GM18502 (cell line): ENCODE results near the gene BBC3.
A peak's percentile ranks its signal among the peaks of the same experiment; 100 is the strongest.
"Not testable (repeated sequence)": the region's sequence is repeated elsewhere in the genome, so short reads cannot be mapped to it uniquely, and the experiment has no call there.

Source experiments
- ATAC-seq: cut with Tn5 transposase; IDR thresholded peaks from one replicate; pipeline ENCODE4 v1.9.1; 2021; ENCODE audit warnings: mild to moderate bottlenecking; ENCODE audit not compliant: unreplicated experiment, poor library complexity

The BBC3 gene, protein sequence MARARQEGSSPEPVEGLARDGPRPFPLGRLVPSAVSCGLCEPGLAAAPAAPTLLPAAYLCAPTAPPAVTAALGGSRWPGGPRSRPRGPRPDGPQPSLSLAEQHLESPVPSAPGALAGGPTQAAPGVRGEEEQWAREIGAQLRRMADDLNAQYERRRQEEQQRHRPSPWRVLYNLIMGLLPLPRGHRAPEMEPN

DNA sequence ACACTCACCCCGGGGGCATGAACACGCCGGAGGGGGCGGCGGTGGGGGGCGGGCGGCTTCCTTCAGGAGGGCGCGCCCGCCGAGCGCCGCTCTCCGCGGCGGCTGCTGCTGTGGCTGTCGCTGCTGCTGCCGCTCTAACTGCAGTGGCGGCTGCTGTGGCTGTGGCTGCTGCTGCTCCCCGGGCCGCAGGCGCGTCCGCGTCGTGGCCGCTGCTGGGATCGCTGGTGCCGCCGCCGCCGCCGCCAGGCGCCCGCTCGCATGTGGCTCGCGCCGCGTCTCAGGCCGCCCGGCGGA is at the start of gene BBC3:
Gene BBC3, minus strand, starts transcription at position 279 of the 294 bp plus-strand sequence. CDS start 2,768 bp downstream, outside the sequence.
- no peak for ATAC-seq

DNA sequence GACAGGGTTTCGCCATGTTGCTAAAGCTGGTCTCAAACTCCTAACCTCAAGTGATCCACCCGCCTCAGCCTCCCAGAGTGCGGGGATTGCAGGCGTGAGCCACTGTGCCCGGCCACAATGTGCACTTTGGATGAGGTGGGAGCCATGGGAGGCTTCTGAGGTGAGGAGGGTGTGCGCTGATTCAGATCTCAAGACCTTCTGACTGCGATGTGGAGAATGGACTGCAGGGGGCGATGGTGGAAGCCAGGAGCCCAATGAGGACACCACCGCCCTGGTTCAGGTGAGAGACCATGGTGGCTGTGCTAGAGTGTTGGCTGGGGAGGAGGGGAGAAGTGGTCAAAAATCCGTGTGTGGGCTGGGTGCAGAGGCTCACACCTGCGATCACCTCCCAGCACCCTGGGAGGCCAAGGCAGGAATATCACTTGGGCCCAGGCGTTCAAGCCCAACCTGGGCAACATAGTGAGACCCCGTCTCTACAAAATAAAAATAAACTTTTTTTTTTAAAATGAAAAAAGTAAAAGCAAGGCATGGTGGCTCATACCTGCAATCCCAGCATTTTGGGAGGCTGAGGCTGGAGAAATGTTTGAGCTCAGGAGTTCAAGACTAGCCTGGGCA is 49.3 kb upstream of the BBC3 start:
- no peak for ATAC-seq

GRCh38 chr19:47276513-47276912 is 45.5 kb upstream of the BBC3 start:
- not testable (repeated sequence) for ATAC-seq

DNA sequence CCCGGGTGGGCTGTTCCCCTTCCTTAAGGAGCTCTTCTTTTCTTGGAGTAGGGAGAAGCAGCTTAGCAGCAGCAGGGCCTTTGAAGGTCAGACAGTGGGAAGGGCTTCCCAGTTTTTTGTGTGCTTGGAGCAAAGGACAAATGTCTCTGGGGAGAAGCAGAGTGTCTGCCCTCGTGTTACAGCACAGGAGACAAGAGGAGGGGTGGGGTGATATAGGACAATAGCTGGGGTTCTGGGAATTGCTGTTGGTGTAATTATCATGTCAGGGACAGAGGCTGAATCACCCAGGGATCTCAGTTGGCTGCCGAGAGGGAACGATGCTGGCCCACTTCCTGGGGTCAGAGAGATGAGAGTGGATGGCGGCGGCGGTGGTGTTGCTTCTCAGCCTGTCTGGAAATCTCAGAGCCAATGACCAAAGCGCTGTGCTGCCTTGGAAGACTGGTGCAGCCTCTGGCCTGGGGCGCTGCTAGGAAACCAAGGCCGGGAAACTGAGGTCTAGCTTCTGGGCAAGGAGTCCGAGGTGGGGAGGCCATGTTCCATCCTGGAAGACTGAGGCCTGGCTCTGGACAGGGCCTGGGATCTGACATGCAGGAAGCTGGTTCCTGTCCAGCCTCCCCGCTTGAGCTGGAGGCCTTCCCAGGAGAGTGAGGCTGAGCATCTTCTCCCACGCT is 44.9 kb upstream of the BBC3 start:
- ATAC-seq = no peak

GRCh38 chr19:47274891-47275761 is 44.1 kb upstream of the BBC3 start:
- ATAC-seq = no peak

DNA sequence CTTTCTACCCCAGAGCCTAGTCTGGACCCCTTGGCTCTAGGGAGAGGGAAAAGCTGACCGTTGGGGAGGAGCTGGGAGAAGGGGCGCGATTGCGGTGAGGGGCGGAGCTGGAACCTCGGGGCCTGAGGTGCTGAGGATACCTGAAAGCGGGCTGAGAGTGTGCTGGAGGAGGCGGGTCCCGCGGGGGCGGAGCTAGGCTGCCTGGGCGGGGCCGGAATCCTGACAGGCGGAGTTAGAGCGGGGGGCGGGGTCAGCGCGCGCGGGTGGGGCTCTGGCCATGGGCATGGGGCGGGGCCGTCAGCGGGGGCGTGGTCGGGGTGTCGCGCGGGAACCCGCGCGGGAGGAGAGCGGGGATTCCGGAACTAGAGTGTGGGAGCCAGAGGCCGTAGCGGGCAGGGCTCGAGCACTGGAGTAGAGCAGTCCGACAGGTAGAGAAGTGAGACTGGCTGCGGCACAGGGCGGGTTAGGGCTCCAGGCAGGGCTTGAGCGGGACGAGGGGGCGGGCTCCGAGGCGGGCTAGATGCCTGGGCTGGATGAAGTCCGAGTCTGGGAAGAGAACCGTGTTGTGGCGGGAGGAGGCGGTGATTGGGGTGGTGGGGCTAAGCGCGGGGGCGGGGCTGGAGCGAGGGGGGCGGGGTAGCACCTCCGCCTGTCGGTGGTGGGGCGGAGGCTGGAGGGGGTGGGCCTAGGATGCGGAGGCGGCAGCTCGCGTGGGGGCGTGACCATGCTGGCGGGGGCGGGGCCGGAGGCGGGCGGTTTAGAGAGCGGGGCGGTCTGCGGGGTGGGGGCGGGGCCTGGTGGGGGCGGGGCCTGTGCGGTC is 43.3 kb upstream of the BBC3 start, which contains the start of gene INAFM1:
Gene INAFM1, plus strand, starts transcription at position 815 of the 820 bp plus-strand sequence. CDS start 35 bp downstream, outside the sequence.
- ATAC-seq = peak; percentile 60

DNA sequence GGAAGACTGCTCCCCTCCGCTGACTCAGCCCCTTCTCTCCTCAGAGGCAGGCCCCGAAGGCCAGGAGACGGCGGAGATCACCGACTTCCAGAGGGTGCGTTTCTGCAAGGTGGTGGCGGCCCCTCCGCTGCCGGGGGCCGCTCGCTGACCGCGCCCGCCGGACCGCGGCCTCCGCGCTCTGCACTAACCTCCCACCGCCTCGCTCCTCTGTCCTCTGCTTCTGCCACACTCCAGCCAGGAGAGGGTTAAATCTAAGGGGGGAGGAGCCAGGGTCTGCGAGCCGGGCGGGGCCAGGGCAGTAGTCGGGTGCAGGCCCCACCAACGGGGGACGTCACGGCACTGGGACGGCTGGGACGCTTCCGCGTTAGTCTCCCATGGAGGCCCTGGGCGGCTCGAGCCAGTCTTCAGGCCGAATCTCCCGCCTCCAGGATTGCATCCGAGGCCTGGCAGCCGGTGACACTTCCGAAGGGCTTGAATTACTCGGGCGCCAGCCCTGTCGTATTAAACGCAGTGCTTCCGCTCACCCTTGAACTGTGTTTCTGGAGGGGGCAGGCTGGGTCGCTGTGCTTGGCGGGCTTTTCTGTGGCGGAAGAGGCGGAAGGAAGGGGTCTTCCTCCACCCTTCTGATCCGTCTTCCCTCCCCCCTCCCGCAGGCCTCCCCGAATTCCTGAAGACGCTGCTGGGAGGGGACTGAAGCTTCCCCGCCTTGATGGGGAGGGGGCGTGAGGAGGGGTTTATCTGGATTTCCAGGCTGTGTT is 42.5 kb upstream of the BBC3 start:
- peak; percentile 68 for ATAC-seq

DNA sequence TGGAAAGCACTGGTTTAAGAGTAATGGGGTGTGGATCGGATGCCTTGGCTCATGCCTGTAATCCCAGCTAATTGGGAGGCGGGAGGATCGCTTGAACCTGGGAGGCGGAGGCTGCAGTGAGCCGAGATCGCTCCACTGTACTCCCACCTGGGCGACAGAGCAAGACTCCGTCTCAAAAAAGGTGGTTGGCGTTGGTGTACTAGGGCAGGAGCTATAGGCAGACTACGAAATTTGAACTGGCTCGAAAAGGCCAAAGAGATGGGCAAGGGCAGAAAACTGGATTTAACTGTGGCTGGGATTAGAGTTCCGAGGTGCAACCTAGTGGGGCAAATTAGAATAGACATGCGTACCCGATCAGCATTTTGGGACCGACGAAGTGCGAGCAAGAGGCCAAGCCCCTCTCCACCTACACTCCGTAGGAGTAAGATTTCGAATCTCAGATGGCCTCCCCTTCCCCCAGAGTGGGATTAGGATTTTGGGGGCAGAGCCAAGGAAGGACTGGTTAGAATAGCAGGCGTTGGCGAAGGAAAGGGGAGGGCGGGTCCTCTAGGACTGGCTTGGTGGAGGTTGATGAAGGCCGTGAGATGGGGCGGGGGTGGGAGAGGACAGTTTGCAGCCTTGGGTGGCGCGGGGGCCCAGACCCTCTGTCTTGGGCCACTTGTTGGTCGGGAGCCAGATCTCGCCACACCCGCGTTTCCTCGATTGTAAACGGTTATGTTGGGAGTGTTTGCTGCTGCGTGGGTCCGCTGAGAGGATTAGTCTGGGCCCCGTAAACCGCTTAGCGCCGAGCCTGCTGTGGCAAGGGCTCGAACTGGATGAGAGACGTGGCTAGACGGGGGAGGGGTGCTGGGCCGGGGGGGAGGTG is 41.7 kb upstream of the BBC3 start:
- no peak for ATAC-seq

GRCh38 chr19:47271949-47272348 is 41.0 kb upstream of the BBC3 start:
- ATAC-seq = no peak

GRCh38 chr19:47270408-47270807 is 39.4 kb upstream of the BBC3 start:
- no peak for ATAC-seq

GRCh38 chr19:47269596-47269995 is 38.6 kb upstream of the BBC3 start:
- ATAC-seq = no peak

GRCh38 chr19:47268028-47268427 is 37.0 kb upstream of the BBC3 start:
- no peak for ATAC-seq

DNA sequence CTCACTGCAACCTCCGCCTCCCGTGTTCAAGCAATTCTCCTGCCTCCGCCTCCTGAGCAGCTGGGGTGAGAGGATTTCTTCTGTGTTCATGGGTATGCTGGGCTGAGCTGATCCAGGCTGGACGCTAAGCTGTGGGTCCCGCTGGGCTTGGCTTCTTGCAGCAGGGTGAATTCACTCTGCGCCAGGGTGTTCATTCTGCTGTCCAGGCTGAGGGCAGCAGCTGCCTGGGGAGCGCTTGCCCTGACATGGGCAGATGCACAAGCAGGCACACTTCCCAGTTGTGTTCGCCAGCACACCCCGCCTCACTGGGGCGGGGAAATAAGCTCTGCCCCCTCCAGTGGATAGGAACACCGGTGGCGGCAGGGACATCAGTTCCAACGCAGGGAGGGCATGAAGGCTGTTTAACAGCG is 36.4 kb upstream of the BBC3 start:
- ATAC-seq = no peak

- no peak for ATAC-seq
Measured at GRCh38 chr19:47266401-47266941, 35.5 kb upstream of the BBC3 start.

DNA sequence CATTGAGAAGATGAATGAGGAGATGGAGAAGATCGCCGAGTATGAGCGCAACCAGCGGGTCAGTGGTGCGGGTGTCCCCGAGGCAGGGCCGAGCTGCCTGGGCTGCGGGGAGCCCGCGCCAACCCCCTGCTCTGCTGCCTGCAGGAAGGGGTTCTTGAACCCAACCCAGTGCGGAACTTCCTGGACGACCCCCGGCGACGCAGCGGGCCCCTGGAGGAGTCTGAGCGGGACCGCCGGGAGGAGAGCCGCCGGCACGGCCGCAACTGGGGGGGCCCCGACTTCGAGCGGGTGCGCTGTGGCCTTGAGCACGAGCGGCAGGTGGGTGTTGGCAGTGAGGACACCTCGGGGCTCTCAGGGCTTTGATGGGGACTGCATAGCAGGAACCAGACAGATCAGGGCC is 33.6 kb upstream of the BBC3 start:
- ATAC-seq = no peak

GRCh38 chr19:47261946-47262793 is 31.2 kb upstream of the BBC3 start:
- ATAC-seq = peak; percentile 64

GRCh38 chr19:47260476-47260875 is 29.5 kb upstream of the BBC3 start:
- ATAC-seq = no peak
